Activated CD4-positive, CD25-positive, alpha-beta regulatory T cell treated with anti-CD3 and anti-CD28 coated beads, Interleukin-2, amount 50 U/mL, for 24 hours (primary cell): ENCODE results near the gene ADGRA1.
"Not testable (repeated sequence)": the region's sequence is repeated elsewhere in the genome, so short reads cannot be mapped to it uniquely, and the experiment has no call there.

Source experiments
- ATAC-seq, 2 donors: fragments of 150-1000 bp; cut with Tn5 transposase; one replicate each; pipeline ENCODE4 v1.10.0; 2021; ENCODE audit warnings: mild to moderate bottlenecking in 1 of 2, moderate library complexity in 1 of 2

Gene ADGRA1

DNA sequence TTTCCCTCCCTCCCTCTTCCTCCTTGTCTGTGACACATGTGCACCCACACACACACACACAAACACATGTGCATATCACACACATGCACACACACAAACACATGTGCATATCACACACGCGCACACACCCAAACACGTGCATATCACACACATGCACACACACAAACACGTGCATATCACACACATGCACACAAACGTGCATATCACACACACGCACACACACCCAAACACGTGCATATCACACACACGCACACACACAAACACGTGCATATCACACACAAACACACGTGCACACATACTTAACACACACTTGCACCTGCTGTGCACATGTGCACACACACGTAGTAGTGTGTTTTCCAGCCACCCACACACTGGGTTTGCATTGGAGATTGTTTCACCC is 42.9 kb downstream of the ADGRA1 start:
- ATAC-seq, result no peak

DNA sequence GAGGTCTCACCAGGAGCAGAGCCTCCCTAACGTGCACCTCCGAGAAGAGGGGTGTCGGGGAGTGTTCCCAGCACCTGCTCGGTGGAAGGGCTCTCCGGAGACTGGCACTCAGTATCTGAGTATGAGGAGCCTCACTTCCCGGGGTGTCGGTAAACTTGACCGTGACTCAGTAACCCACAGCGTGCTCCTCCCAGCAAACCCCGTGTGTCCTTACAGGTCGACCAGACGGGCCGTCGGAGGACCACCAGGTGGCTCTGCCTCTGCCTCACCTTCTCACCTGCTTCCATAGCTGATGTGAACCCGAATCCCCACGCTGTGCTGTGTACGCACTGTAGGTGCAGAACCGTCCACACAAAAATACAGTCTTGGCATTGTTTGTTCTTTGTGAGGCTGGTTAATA is 43.3 kb downstream of the ADGRA1 start:
- no peak for ATAC-seq

DNA sequence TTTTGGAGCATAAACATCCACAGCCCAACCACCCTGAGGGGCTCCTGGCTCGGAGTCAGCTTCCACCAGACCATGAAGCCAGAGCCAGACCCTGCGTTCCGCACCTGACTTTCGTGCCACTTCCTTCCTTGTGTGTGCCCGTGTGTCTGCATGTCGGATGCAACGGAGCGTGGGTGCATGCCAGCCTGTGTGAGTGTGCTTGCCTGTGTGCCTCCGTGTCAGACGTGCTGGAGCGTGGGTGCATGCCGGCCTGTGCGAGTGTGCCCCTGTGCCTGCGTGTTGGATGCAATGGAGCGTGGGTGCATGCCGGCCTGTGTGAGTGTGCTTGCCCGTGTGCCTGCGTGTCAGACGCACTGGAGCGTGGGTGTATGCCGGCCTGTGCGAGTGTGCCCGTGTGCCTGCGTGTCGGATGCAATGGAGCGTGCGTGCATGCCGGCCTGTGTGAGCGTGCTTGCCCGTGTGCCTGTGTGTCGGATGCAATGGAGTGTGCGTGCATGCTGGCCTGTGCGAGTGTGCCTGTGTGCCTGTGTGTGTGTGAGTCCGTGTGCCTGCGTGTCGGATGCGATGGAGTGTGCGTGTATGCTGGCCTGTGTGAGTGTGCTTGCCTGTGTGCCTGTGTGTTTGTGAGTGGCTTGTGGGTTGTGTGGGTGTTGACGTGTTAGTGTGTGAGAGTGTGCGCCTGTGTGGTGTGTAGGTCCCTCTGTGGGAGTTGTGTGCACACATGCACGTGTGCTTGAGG is 44.2 kb downstream of the ADGRA1 start:
- no peak for ATAC-seq

DNA sequence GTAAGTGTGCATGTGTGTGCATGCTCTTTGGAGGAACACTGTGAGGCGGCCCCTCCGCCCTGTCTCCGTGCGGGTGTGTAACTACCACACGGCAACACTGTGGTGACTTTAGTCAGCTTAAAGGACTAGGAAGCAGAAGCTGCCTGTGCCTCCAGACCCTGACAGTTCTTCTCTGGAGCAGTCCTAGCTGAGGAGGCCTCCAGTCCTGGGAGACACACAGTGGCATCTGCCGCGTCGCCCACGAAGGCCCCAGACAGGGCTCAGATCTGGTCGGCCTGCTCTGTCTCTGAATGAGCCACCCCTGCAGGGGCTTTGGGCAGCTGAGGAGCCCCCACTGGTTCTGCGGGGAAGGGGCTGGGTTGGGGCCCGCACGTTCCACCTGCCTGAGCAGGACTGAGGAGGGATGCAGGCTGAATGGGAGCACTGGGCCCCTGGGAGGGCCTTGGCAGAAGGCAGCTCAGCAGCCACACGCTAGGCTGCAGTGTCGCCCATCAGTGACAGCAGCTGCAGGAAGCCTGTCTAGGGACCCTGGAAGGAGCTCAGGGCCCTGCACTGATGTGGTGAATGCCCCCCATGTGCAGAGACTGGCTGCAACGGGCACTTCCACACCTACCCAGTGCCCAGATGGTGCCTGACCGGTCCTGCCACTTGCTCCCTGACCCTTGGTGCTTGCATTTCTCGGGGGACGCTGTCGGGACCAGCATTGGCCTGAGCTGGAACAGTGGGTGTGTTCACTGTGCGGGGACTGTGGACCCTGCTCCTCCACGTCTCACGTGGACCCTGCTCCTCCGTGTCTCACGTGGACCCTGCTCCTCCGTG is 45.0 kb downstream of the ADGRA1 start:
- no peak for ATAC-seq

DNA sequence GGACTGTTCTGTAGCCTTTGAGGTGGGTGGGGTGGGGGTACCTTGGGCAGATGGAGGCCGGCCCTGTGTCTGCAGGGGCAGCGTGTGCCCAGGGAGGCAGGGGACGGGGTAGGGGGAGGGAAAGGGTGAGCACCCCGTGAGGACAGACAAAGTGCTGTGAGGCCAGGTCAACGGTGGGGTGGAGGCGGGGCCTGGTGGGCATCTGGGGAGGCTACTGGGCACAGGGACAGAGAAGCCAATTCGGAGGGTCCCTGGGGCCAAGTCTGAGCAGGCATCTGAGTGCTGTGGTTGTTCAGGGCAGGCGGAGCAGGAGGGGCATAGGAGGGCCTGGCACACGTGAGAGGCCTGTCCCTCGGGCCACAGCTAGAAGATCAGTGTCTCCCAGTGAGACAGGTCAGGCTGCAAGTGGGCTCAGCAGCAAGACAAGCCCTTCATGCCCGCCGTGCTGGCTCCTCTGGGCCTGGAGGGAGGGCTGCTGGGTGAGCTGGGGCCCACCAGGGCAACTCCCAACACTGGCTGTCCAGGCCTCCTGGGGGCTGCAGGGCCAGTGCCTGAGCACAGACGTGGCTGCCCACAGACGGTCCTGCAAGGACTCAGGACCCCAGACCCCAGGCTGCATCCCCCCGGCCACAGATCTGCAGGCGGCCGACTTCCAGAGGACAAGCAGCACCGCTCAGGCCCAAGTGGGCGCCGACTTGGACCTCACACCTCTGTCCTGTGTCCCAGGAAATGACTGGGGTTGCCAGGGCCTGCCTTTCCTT is 45.9 kb downstream of the ADGRA1 start:
- ATAC-seq, result no peak

DNA sequence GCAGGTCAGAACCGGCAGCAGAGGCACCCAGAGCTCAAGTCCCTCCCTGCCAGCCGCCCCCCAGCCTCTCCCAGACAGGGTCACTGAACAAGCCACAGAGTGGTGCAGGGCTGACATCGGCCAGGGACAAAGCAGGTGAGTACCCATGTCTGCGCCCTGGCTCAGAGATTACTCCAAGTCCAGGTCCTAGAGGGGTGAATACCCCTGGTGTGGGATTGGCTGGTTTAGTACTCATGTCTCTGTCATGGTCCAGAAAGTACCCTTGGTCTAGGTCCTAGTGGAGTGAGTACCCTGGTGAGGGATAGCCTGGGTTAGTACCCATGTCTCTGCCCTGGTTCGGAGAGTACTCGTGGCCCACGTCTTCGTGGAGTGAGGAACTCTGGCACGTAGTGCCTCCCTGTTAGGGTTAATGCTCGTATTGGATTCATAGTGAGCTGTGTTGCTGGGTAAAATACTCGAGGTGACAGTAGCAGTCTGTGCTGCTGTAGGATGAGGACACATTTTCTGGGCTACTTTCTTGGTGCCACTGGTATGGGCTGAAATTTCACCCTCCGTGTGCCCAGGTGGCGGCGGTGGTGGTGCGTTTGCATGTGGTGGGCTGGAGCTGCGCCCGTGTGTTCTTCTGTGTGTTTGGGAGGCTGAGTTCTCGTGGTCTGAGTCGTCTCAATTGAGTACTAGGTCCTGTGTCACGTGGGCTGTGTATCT is 46.8 kb downstream of the ADGRA1 start:
- ATAC-seq, result peak in 1 of 2 donors; percentile 41

DNA sequence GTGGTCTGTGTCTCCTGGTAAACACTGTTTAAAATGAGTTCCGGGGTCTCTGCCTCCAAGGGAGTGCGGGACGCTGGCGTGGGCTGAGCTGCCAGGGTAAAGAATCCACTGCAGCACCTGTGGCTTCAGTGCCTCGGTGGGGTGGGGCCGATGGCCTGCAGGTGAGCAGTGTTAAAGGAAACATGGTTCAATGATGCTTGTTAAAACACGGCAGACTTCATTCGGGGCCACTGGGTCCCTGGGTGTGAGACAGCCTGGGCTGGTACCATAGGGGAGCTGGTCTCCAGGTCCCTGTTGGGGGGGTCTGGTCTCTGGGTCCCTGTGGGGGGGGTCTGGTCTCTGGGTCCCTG is 47.4 kb downstream of the ADGRA1 start:
- no peak for ATAC-seq

DNA sequence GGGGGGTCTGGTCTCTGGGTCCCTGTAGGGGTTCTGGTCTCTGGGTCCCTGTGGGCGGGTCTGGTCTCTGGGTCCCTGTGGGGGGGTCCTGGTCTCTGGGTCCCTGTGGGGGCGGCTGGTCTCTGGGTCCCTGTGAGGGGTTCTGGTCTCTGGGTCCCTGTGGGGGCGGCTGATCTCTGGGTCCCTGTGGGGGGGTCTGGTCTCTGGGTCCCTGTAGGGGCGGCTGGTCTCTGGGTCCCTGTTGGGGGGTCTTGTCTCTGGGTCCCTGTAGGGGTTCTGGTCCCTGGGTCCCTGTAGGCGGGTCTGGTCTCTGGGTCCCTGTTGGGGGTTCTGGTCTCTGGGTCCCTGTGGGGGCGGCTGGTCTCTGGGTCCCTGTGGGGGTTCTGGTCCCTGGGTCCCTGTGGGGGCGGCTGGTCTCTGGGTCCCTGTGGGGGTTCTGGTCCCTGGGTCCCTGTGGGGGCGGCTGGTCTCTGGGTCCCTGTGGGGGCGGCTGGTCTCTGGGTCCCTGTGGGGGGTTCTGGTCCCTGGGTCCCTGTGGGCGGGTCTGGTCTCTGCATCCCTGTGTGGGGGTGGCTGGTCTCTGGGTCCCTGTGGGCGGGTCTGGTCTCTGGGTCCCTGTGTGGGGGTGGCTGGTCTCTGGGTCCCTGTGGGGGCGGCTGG is 49.9 kb downstream of the ADGRA1 start:
- ATAC-seq, result not testable (repeated sequence)

DNA sequence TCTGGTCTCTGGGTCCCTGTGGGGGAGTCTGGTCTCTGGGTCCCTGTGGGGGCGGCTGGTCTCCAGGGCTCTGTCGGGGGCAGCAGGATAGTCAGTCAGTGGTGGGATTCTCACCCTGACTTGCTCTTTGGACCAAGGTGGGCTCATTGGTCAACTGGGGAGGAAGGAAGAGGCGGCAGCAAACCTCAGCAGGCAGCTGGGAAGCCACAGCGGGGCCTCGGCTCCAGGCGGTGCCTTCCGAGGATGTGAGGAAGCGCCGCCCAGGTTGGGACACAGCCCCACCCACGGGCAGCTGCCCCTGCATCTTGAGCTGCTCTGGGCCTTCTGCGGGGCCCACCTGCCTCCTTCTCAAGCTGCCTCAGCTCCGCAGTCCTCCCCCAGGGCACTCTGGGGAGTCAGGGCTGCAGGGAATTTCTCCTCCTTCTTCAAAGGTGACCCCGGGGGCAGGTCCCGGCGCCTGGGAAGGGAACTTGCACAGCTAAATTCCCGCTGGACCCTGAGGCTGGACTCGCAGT is 51.9 kb downstream of the ADGRA1 start:
- no peak for ATAC-seq

DNA sequence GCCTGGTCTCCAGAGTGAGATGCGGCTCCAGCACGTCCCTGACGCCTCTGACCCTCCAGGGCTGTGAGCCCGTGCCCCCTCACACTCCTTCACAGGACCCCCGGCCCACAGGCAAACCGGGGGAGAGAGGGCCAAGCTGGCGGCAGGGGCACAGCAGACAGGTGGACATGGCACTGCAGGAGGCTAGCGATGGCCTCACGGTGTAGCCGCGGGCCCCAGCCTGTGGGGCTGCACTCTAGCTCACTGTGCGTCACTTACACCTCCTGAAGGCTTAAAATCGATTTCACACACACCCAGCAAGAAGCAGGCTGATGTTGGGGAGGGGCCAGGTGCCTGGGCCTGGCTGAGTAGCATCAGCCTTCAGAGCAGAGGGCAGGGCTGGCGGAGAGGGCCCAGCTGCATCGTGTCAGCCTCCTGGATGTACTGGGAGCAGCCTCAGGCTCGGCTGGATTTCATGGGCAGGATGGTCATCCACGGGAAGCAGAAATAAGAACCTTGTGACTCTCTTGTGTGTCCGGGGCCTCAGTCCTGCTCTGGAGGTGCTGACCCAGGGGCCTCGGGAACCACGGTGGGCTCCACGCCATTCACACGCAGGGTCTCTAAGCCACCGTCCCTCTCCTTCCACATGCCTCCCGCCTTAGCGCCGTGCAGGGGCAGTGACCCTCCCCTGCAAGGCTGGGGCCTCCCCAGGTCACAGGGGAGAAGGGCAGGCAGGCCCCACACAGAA is 52.9 kb downstream of the ADGRA1 start:
- ATAC-seq, result no peak

DNA sequence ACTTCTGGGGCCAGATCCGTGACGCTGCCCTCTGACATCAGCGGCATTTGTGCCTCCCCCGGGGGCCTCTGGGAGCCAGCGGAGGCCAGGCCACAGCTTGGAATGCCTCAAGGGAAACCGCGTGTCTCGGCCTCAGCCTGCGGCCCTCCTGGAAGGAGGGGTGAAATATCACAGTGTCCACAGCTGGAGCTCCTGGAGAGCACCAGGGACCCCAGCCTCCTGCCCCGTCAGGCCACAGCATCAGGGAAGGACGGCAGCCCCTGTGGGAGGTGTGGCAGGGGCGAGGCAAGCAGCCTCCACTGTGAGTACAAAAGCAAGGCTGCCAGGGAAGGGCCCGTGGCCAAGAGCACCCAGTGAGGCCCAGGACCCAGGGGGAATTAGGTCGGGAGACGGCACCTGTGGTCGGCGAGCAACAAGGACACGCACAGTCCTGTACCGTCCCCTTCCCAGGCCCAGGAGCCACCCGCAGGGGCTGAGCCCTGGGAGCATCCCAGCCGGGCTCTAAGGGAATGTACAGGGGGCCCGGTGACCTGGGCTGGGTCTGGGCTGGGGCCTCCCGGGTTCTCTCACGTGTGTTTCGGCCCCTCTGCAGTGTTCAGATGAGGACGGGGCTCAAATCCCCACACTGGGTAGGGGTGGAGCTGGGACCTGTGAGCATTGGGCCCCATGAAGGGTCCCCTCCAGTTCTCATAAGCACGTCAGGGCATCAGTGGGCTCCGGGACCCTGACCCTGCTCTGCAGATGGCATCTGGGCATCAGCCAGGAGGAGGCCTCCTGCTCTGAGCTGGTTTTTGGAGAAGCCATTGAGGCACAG is 53.6 kb downstream of the ADGRA1 start:
- ATAC-seq, result no peak

DNA sequence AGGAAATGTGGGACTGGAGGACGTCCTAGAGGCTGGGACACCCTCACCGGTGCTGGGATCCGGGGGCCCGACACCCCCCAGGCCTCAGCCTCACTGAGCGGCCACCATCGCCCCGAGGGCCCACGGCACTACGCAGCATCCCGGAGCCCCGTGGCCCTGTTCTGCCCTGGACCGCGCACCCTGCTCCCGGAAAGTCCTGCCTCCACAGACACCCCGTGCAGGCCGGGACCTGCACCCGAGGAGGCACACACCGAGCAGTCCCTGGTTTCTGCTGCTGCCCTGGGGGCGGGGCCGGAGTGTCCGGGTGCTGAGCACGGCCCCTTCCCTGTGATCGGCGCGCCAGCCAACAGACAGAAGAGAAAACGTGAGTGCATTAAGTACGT is 54.2 kb downstream of the ADGRA1 start:
- ATAC-seq, result no peak

DNA sequence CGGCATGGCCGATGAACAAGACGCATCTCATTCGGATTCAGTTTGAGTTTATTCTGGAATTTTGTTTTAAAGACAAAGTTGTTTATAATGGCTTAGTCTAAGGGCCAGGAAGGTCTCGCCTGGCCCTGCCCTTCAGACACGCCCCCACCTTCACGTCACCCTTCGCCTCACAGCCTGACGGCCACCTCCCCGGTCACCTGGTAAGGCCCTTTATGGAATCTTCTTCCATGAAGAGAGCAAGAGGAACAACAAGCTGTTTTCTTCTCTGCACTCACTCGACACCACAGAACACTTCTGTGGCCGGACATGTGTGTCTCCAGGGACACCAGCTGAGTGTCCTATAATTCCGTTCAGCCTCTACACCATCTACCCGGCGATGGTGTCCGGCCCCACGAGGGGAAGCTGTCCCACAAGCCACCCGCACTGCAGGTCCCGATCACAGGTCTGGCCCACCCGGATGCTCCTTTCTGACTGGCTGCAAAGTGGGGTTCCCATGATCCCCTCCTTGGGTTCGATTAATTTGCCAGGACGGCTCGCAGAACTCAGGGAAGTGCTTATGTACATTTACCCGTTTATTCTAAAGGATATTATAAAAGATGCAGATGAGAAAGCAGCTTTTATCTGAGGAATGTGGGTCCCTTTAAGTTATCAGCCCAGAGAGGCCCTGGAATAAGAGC is 54.9 kb downstream of the ADGRA1 start:
- no peak for ATAC-seq

DNA sequence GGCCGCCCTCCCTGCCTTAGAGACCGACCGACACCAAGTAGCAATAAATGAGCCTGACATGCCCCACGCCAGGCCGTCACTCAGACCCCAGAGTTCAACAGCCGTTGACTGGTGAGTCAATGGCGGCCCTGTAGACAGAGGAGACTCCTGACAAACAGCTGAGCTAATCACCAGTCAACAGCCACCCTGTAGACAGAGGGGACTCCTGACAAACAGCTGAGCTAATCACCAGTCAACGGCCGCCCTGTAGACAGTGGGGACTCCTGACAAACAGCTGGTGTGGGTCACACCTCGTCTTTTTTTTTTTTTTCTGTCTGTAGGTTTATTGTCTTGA is 55.4 kb downstream of the ADGRA1 start:
- no peak for ATAC-seq

DNA sequence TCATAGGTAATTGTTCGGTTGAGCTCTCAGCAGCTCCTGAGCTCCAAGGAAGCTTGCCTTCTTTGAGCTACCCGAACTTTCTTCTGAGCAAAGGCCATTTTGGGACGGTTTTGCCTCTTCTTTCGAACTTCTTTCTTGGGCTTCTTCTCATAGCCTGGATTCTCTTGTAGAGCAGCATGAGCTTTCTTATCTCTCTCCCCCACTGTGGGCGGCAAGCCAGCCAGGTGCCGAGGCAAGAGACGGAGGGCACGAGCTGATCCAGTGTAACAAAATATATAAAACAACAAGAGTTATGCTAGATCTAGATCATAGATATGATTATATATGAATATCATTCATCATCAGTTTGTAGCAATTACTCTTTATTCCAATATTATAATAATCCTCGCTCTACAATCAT is 55.8 kb downstream of the ADGRA1 start:
- no peak for ATAC-seq

DNA sequence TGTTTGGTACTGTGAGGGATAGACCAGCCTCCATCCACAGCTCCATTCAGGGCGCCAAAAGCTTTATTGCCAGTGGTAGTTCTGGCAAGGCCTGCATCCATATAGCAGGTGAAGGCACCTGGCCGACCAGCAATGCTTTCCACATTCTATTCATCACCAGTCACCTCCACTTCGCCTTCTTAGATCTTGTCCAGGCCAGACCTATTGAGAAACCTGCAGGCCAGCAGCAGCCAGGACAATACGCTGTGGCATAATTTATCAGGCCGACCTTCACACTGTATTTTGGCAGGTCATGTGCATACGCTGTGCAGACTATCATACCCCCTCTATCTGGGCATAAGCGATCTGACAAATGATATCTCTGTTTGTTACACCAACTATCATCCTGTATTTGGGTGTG is 57.0 kb downstream of the ADGRA1 start:
- ATAC-seq, result no peak

DNA sequence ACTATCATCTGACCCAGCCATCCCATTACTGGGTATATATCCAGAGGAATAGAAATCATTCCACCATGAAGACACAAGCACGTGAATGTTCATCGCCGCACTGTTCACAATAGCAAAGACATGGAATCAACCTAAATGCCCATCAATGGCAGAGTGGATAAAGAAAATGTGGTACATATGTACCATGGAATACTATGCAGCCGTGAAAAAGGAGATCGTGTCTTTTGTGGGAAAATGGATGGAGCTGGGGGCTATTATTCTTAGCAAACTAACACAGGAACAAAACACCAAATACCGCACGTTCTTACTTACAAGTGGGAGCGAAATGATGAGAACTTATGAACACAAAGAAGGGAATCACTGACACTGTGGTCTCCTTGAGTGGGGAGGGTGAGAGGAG is 62.5 kb downstream of the ADGRA1 start:
- ATAC-seq, result no peak

DNA sequence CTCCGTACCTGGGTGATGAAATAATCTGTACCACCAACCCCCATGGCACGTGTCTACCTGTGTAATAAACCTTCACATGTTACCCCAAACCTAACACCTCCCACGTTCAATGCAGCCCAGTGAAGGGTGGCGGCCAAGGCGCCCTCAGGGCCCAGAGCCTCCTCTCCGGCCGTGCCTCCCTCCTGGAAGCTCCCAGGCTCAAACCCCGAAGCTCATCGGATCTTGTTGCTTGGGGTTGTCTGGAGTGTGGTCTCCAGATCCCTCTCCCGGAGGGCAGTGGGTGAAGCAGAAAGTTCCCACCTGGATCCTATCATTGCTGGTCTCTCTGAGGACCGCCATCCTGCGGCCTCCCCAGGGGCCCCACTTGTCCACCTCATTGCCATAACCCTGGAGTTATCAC is 62.9 kb downstream of the ADGRA1 start:
- no peak for ATAC-seq

DNA sequence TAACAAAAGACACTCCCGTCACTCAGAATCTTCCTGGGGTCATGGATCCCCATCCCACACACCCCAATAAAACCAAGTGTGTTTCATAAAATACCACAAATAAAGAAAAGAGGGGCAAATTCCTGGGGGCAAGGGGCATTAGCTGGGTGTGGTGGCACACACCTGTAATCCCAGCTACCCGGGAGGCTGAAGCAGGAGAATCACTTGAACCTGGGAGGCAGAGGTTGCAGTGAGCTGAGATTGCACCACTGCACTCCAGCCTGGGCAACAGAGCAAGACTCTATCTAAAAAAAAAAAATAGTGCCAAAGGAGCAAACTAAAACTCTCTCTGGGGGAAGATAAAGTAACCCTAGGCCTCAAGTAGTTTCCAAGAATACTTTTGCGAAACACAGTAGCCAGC is 63.3 kb downstream of the ADGRA1 start:
- not testable (repeated sequence) for ATAC-seq

DNA sequence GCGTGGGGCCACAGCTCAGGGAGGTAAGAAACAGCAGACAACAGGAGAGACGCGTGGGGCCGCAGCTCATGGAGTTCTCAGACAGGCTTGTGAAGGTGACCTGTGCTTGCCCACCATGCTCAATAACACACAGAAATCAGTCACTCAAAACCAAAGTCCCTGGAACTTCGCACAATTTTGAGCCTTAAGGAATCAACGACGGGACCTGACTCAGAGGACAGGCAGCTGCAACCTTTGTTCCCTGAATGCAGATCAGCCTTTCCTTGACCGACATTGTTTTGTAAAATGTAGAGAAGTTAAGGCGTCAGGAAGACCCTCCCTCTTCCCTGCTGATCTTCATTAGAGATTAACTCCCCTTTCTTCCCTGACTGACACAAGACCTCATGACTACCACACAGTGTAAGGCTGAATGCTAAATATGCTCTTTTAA is 63.8 kb downstream of the ADGRA1 start:
- no peak for ATAC-seq
